Keratinocyte (primary cell): ENCODE results near the gene TMCO4. TPM values are rescaled to one million over a fixed set of nuclear protein-coding genes. Genes with fewer than 3 reads are reported as not detected.
A peak's percentile ranks its signal among the peaks of the same experiment; 100 is the strongest.

Experiments used
- DNase-seq: peaks from one replicate; pipeline ENCODE4 v3.0.0-alpha.2; 2011; ENCODE audit warnings: low read depth, missing footprints, low spot score
- FAIRE-seq: peaks from 2 replicates; lab custom pipeline; 2011; peaks lifted over from hg19 to GRCh38; lab: Jason Lieb, UNC
- H2AFZ ChIP-seq: 2 replicates; pipeline ENCODE4 v1.6.0; 2012; ENCODE audit warnings: low read length, control low read depth, inconsistent platforms; ENCODE audit not compliant: control insufficient read depth
- H3K27ac ChIP-seq: 2 replicates; pipeline ENCODE4 v1.5.1; 2011; ENCODE audit warnings: low read length; ENCODE audit not compliant: control insufficient read depth, insufficient read depth
- H3K27me3 ChIP-seq: 3 replicates; pipeline ENCODE4 v1.6.0; 2011; ENCODE audit warnings: low read length; ENCODE audit not compliant: control insufficient read depth, insufficient read depth; ENCODE audit errors: extremely low read depth
- H3K36me3 ChIP-seq, 2 experiments: 2 replicates in 1 of 2; 3 replicates in 1 of 2; pipeline ENCODE4 v1.5.1; 2011; ENCODE audit warnings: low read length in 2 of 2, mild to moderate bottlenecking in 1 of 2; ENCODE audit not compliant: control insufficient read depth in 2 of 2, insufficient read depth in 2 of 2; ENCODE audit errors: extremely low read depth in 1 of 2
- H3K4me1 ChIP-seq: 3 replicates; pipeline ENCODE4 v1.5.1; 2011; ENCODE audit warnings: low read length; ENCODE audit not compliant: control insufficient read depth, insufficient read depth; ENCODE audit errors: extremely low read depth
- H3K4me2 ChIP-seq: 3 replicates; pipeline ENCODE4 v1.6.0; 2011; ENCODE audit warnings: low read depth, low read length; ENCODE audit not compliant: control insufficient read depth, insufficient read depth; ENCODE audit errors: extremely low read depth
- H3K4me3 ChIP-seq, 3 experiments: fragments of 200-600 bp in 1 of 3; sonication (generic) in 1 of 3; 2 replicates in 2 of 3; 3 replicates in 1 of 3; pipeline ENCODE4 v1.5.1; 2011 to 2016; ENCODE audit warnings: low read length in 3 of 3, mild to moderate bottlenecking in 3 of 3, control low read depth in 2 of 3, inconsistent platforms in 1 of 3, low read depth in 1 of 3, mixed read lengths in 1 of 3, mixed run types in 1 of 3, moderate library complexity in 1 of 3; ENCODE audit not compliant: control insufficient read depth in 2 of 3, insufficient read depth in 2 of 3; ENCODE audit errors: extremely low read depth in 1 of 3
- H3K79me2 ChIP-seq: 2 replicates; pipeline ENCODE4 v1.6.0; 2012; ENCODE audit warnings: low read length; ENCODE audit not compliant: control insufficient read depth, insufficient read depth
- H3K9ac ChIP-seq: 3 replicates; pipeline ENCODE4 v1.6.0; 2011; ENCODE audit warnings: low read length; ENCODE audit not compliant: control insufficient read depth, insufficient read depth; ENCODE audit errors: extremely low read depth
- H3K9me1 ChIP-seq: 3 replicates; pipeline ENCODE4 v1.6.0; 2011; ENCODE audit warnings: low read length; ENCODE audit not compliant: control insufficient read depth, insufficient read depth; ENCODE audit errors: extremely low read depth
- H3K9me3 ChIP-seq: 2 replicates; pipeline ENCODE4 v1.5.1; 2012; ENCODE audit warnings: low read depth, low read length; ENCODE audit not compliant: control insufficient read depth
- H4K20me1 ChIP-seq: 3 replicates; pipeline ENCODE4 v1.6.0; 2011; ENCODE audit warnings: low read length; ENCODE audit not compliant: control insufficient read depth, insufficient read depth; ENCODE audit errors: extremely low read depth
- CTCF ChIP-seq, 3 experiments: IDR thresholded peaks in 1 of 3; conservative IDR thresholded peaks in 1 of 3; optimal IDR thresholded peaks in 1 of 3; 2 replicates in 2 of 3; 3 replicates in 1 of 3; pipeline versions ENCODE3 to v1.5.1; 2011; ENCODE audit warnings: low read length in 3 of 3, mild to moderate bottlenecking in 3 of 3, moderate library complexity in 2 of 3, control low read depth in 1 of 3, inconsistent platforms in 1 of 3; ENCODE audit not compliant: insufficient read depth in 2 of 3; ENCODE audit errors: extremely low read depth in 1 of 3
- EZH2 ChIP-seq: IDR thresholded peaks from one replicate; pipeline ENCODE4 v1.6.1; 2012; ENCODE audit warnings: inconsistent platforms, mild to moderate bottlenecking, low read length, moderate library complexity
- dilution Hi-C: fragments of 300-500 bp; cut with MboI; formaldehyde crosslinking; loops from one replicate; pipeline ENCODE4 v1.7.0; 2020; ENCODE audit warnings: low sequenced_read_pairs; ENCODE audit not compliant: extremely low pct_ligation_motif_present
- polyA plus RNA-seq, 5 experiments: library from polyadenylated mRNA; depleted of rRNA in 3 of 5; stranded (reverse) in 3 of 5; stranded (forward) in 1 of 5; unstranded in 1 of 5; fragments of >200 nt; gene quantifications; 1 replicate in 1 of 5; 2 replicates in 3 of 5; 3 replicates in 1 of 5; pipeline versions ENCODE4 v1.2.1 to v1.2.3, GENCODE V29; 2011 to 2012; ENCODE audit warnings: missing spikeins in 2 of 5, low read depth in 1 of 5, low replicate concordance in 1 of 5

TMCO4 gene
- polyA plus RNA-seq, 1 donor (not counting 4 experiments of a cell fraction or from before 2014, with no cell fraction given): 1.2 TPM

GRCh38 chr1:19750101-19750881 lies 49.4 kb downstream of the TMCO4 start:
- Histone ChIP-seq H3K9me1 (no peaks in the 10 kb centered on the region), H3K4me3 (no peak overlapping the region), H3K79me2 (no peaks in the 10 kb centered on the region), H3K9me3 (no peaks in the 10 kb centered on the region), H3K4me2 (no peak overlapping the region), H3K4me1 (no peaks in the 10 kb centered on the region), H3K9ac (no peak overlapping the region), H3K36me3 (no peaks in the 10 kb centered on the region), H2AFZ (no peak overlapping the region), H3K27ac (no peak overlapping the region), H4K20me1 (no peaks in the 10 kb centered on the region), H3K27me3 (no peaks in the 10 kb centered on the region)
- peak; percentile 17 for FAIRE-seq
- dilution Hi-C loops: no loop called here
- no peak for TF ChIP-seq CTCF (optimal IDR thresholded peaks at IDR 0.05 in 1 of 3, IDR thresholded peaks at IDR 0.05 in 1 of 3, conservative IDR thresholded peaks at IDR 0.05 in 1 of 3; ENCODE audit: extremely low read depth in 1 of 3, insufficient read depth in 2 of 3, low read length in 3 of 3)
- TF ChIP-seq EZH2: no peak
- DNase-seq: no peak

- Histone ChIP-seq H3K27ac (no peak overlapping the region), H4K20me1 (no peaks in the 10 kb centered on the region), H3K4me2 (no peak overlapping the region), H3K36me3 (no peaks in the 10 kb centered on the region), H3K4me1 (no peaks in the 10 kb centered on the region), H3K9me1 (no peaks in the 10 kb centered on the region), H3K79me2 (no peaks in the 10 kb centered on the region), H3K9ac (no peak overlapping the region), H3K27me3 (no peaks in the 10 kb centered on the region), H3K4me3 (no peak overlapping the region), H3K9me3 (no peaks in the 10 kb centered on the region), H2AFZ (no peak overlapping the region)
- FAIRE-seq (no peak), DNase-seq (no peak)
- dilution Hi-C loops: no loop called here
- TF ChIP-seq EZH2 (no peak), CTCF (optimal IDR thresholded peaks at IDR 0.05 in 1 of 3, IDR thresholded peaks at IDR 0.05 in 1 of 3, conservative IDR thresholded peaks at IDR 0.05 in 1 of 3; ENCODE audit: extremely low read depth in 1 of 3, insufficient read depth in 2 of 3, low read length in 3 of 3) (no peak)
Measured at GRCh38 chr1:19749685-19750084, 50.0 kb downstream of the TMCO4 start.
